HEK293 (cell line): ENCODE data around the gene PLEKHA6.

ENCODE experiments used
- CTCF ChIA-PET: fragments of 350-600 bp; formaldehyde crosslinking; extraction: SDS; loops from one replicate; lab custom pipeline; 2021; ENCODE audit warnings: antibody characterized with exemption; lab: Yijun Ruan, JAX
- POLR2A ChIA-PET: fragments of 300-600 bp; formaldehyde crosslinking; extraction: SDS; loops from one replicate; lab custom pipeline; 2020; ENCODE audit warnings: antibody characterized with exemption, inconsistent platforms; lab: Yijun Ruan, JAX
- H3K27ac ChIP-seq: fragments of 200-500 bp; sonication (Bioruptor generic); 2 replicates; pipeline ENCODE4 v1.5.1; 2014; ENCODE audit warnings: low read depth, low read length, control low read depth, inconsistent platforms; ENCODE audit errors: extremely low read depth
- H3K36me3 ChIP-seq, 2 experiments: fragments of 200-500 bp in 1 of 2; sonication (Bioruptor generic) in 1 of 2; 1 replicate in 1 of 2; 2 replicates in 1 of 2; pipeline ENCODE4 v1.5.1; 2014 to 2017; ENCODE audit warnings: inconsistent platforms in 2 of 2, low read length in 2 of 2; ENCODE audit not compliant: control insufficient read depth in 2 of 2, insufficient read depth in 1 of 2
- H3K4me1 ChIP-seq: fragments of 200-500 bp; sonication (Bioruptor generic); 2 replicates; pipeline ENCODE4 v1.5.1; 2014; ENCODE audit warnings: mild to moderate bottlenecking, low read length, inconsistent platforms; ENCODE audit not compliant: control insufficient read depth, insufficient read depth
- H3K4me3 ChIP-seq: 2 replicates; pipeline ENCODE4 v1.5.1; 2011; ENCODE audit warnings: low read depth, mild to moderate bottlenecking, control low read depth, low read length, moderate library complexity
- H3K9me3 ChIP-seq: fragments of 200-500 bp; sonication (Bioruptor generic); 2 replicates; pipeline ENCODE4 v1.5.1; 2014; ENCODE audit warnings: low read depth, low read length, inconsistent platforms; ENCODE audit not compliant: control insufficient read depth, insufficient read depth
- BCL11A ChIP-seq: fragments of 450-650 bp; formaldehyde crosslinking; IDR thresholded peaks from 2 replicates; pipeline ENCODE4 v1.5.1; 2016; ENCODE audit warnings: low read depth, missing biosample characterization, missing genetic modification characterization
- BCL11B ChIP-seq: fragments of 450-650 bp; formaldehyde crosslinking; IDR thresholded peaks from 2 replicates; pipeline ENCODE4 v1.5.1; 2016; ENCODE audit warnings: low read depth, missing biosample characterization, missing genetic modification characterization
- GLIS1 ChIP-seq: fragments of 450-650 bp; formaldehyde crosslinking; IDR thresholded peaks from 2 replicates; pipeline ENCODE4 v1.5.1; 2016; ENCODE audit warnings: missing biosample characterization, missing genetic modification characterization
- HOXA7 ChIP-seq: sonication (generic); formaldehyde crosslinking; IDR thresholded peaks from 2 replicates; pipeline ENCODE4 v1.8.1; 2022; ENCODE audit warnings: missing genetic modification reagents, borderline replicate concordance
- KLF8 ChIP-seq: fragments of 450-650 bp; formaldehyde crosslinking; IDR thresholded peaks from 2 replicates; pipeline ENCODE4 v1.5.1; 2016; ENCODE audit warnings: missing biosample characterization, missing genetic modification characterization
- MZF1 ChIP-seq: fragments of 450-650 bp; formaldehyde crosslinking; IDR thresholded peaks from 2 replicates; pipeline ENCODE4 v1.5.1; 2017; ENCODE audit warnings: missing biosample characterization, missing genetic modification characterization, borderline replicate concordance
- RBAK ChIP-seq: fragments of 450-650 bp; formaldehyde crosslinking; IDR thresholded peaks from 2 replicates; pipeline ENCODE4 v1.5.1; 2016; ENCODE audit warnings: missing biosample characterization, missing genetic modification characterization
- TCF7L2 ChIP-seq: IDR thresholded peaks from 2 replicates; pipeline ENCODE4 v1.6.1; 2011; ENCODE audit warnings: low read depth, mild to moderate bottlenecking, inconsistent platforms, low read length, moderate library complexity, borderline replicate concordance
- ZBTB8A ChIP-seq: fragments of 450-650 bp; formaldehyde crosslinking; IDR thresholded peaks from 2 replicates; pipeline ENCODE4 v1.5.1; 2016; ENCODE audit warnings: missing biosample characterization, missing genetic modification characterization
- ZFP37 ChIP-seq: fragments of 450-650 bp; formaldehyde crosslinking; IDR thresholded peaks from 2 replicates; pipeline ENCODE4 v1.5.1; 2016; ENCODE audit warnings: missing biosample characterization, missing genetic modification characterization
- ZFP69B ChIP-seq: fragments of 450-650 bp; formaldehyde crosslinking; IDR thresholded peaks from 2 replicates; pipeline ENCODE4 v1.5.1; 2016; ENCODE audit warnings: missing biosample characterization, missing genetic modification characterization
- ZNF138 ChIP-seq: fragments of 450-650 bp; formaldehyde crosslinking; IDR thresholded peaks from 2 replicates; pipeline ENCODE4 v1.5.1; 2016; ENCODE audit warnings: missing biosample characterization, missing genetic modification characterization, borderline replicate concordance
- ZNF169 ChIP-seq: fragments of 450-650 bp; formaldehyde crosslinking; IDR thresholded peaks from 2 replicates; pipeline ENCODE4 v1.5.1; 2016; ENCODE audit warnings: missing biosample characterization, missing genetic modification characterization
- ZNF2 ChIP-seq: fragments of 450-650 bp; formaldehyde crosslinking; IDR thresholded peaks from 2 replicates; pipeline ENCODE4 v1.5.1; 2016; ENCODE audit warnings: missing biosample characterization, missing genetic modification characterization
- ZNF23 ChIP-seq: fragments of 450-650 bp; formaldehyde crosslinking; IDR thresholded peaks from 2 replicates; pipeline ENCODE4 v1.5.1; 2016; ENCODE audit warnings: missing biosample characterization, missing genetic modification characterization, borderline replicate concordance
- ZNF248 ChIP-seq: fragments of 450-650 bp; formaldehyde crosslinking; IDR thresholded peaks from 2 replicates; pipeline ENCODE4 v1.5.1; 2017; ENCODE audit warnings: missing biosample characterization, missing genetic modification characterization
- ZNF311 ChIP-seq: fragments of 450-650 bp; formaldehyde crosslinking; IDR thresholded peaks from 2 replicates; pipeline ENCODE4 v1.5.1; 2017; ENCODE audit warnings: missing biosample characterization, missing genetic modification characterization, borderline replicate concordance
- ZNF488 ChIP-seq: fragments of 450-650 bp; formaldehyde crosslinking; IDR thresholded peaks from 2 replicates; pipeline ENCODE4 v1.5.1; 2016; ENCODE audit warnings: missing biosample characterization, missing genetic modification characterization
- ZNF501 ChIP-seq: fragments of 450-650 bp; formaldehyde crosslinking; IDR thresholded peaks from 2 replicates; pipeline ENCODE4 v1.5.1; 2016; ENCODE audit warnings: missing biosample characterization, missing genetic modification characterization
- ZNF513 ChIP-seq: fragments of 450-650 bp; IDR thresholded peaks from 2 replicates; pipeline ENCODE4 v1.5.1; 2018; ENCODE audit warnings: missing biosample characterization, missing genetic modification characterization
- ZNF560 ChIP-seq: fragments of 450-650 bp; formaldehyde crosslinking; IDR thresholded peaks from 2 replicates; pipeline ENCODE4 v1.5.1; 2017; ENCODE audit warnings: missing biosample characterization, missing genetic modification characterization, borderline replicate concordance
- ZNF626 ChIP-seq: fragments of 450-650 bp; sonication (Bioruptor Pico); formaldehyde crosslinking; IDR thresholded peaks from 2 replicates; pipeline ENCODE4 v1.5.1; 2018; ENCODE audit warnings: missing biosample characterization, missing genetic modification characterization, inconsistent platforms
- ZNF658 ChIP-seq: fragments of 450-650 bp; formaldehyde crosslinking; IDR thresholded peaks from 2 replicates; pipeline ENCODE4; 2016; ENCODE audit warnings: missing biosample characterization, missing genetic modification characterization
- ZNF692 ChIP-seq: fragments of 450-650 bp; formaldehyde crosslinking; IDR thresholded peaks from 2 replicates; pipeline ENCODE4 v1.5.1; 2016; ENCODE audit warnings: missing biosample characterization, missing genetic modification characterization
- ZNF777 ChIP-seq: fragments of 450-650 bp; formaldehyde crosslinking; IDR thresholded peaks from 2 replicates; pipeline ENCODE4 v1.5.1; 2017; ENCODE audit warnings: missing biosample characterization, missing genetic modification characterization, borderline replicate concordance
- TF ChIP-seq, protein P1 (sequence below): fragments of 450-650 bp; formaldehyde crosslinking; IDR thresholded peaks from 2 replicates; pipeline ENCODE4 v1.5.1; 2017; ENCODE audit warnings: missing biosample characterization, missing genetic modification characterization

The PLEKHA6 gene

DNA sequence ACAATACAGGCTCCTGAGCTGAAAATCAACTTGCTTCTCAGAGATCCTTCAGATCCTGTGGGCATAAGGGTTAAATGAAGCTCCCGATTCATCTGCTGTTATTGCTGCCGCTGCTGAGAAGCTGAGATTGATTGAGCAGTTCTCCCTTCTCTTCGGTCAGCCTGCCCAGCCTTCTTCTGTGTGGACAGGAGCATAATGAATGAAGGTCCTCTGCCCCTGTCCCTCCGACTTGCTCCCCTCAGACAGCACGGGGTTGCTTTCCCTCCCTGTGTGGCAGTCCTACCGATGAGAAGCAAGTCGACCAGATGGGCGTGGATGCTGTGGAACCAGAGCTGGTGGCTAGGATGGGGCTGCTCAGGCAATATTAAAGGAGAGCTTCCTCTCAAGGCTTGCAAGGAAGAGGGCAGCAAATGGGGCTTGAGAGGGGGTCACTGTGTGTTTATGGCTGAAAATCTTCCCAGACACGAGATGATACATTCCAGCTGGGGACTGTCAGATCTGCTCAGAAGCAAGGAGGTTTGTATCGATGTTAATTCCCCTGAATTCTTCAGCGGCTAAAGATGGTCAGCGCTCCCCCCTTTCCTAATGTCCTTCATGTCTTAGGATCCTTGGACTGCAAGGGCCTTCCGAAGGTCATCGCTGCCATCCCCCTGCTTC, 82.0 kb downstream of the PLEKHA6 start (continued):
- TF ChIP-seq ZNF138 (tag by site-specific recombination) (no peak), ZNF626 (tag by site-specific recombination) (no peak), ZNF658 (no peak), ZNF692 (tag by site-specific recombination) (no peak), ZNF501 (tag by site-specific recombination) (no peak)
- TF ChIP-seq, all 188 proteins: peak for 0

DNA sequence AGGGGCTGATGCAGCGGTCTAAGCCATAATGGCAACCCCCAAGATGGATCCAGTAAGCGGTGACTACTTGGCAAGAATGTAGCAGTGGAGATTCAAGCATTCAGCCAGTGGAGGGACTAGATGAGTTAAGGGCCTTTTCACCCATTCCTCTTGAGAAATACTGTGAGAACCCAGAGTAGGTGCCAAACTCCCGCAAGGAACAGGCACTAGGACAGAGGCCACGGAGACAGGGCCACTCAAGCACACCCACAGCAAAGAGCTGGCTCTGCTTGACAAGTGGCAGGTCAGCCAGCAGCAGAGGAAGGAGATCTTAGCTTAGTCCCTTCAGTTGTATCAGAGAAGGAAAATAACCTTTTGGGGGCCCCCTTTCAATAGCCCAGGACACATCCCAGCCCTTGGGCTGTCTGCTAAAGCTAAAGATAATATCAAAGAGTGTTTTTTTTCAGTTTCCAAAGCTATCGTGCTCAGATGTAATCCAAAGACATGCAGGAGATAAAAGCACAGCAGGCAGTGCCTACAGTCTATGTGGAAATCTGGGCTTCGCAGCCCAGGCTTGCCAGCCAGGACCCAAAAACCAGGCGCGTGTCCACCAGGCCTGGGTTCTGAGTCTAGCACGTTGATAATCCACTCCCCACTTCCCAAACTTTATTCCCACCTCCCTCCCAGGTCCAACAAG, 83.9 kb downstream of the PLEKHA6 start:
- Histone ChIP-seq H3K9me3 (no peaks in the 10 kb centered on the region), H3K36me3 (no peaks in the 10 kb centered on the region), H3K27ac (no peak overlapping the region)
- CTCF ChIA-PET = interaction anchor here (0.7 to 1.0 kb wide), 2 partner anchors 17 to 88 kb away, joined by 3 read pairs; no protein-coding TSS in a partner anchor
- no peak for TF ChIP-seq ZNF23 (tag by site-specific recombination)
- TF ChIP-seq BCL11B (tag by site-specific recombination) = no peak
- no peak for TF ChIP-seq ZNF248 (tag by site-specific recombination)
- TF ChIP-seq, protein P1, sequence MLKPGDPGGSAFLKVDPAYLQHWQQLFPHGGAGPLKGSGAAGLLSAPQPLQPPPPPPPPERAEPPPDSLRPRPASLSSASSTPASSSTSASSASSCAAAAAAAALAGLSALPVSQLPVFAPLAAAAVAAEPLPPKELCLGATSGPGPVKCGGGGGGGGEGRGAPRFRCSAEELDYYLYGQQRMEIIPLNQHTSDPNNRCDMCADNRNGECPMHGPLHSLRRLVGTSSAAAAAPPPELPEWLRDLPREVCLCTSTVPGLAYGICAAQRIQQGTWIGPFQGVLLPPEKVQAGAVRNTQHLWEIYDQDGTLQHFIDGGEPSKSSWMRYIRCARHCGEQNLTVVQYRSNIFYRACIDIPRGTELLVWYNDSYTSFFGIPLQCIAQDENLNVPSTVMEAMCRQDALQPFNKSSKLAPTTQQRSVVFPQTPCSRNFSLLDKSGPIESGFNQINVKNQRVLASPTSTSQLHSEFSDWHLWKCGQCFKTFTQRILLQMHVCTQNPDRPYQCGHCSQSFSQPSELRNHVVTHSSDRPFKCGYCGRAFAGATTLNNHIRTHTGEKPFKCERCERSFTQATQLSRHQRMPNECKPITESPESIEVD (tag by site-specific recombination) = no peak
- TF ChIP-seq ZNF169 (tag by site-specific recombination) = no peak
- TF ChIP-seq KLF8 = no peak
- no peak for TF ChIP-seq ZNF311
- no peak for TF ChIP-seq ZNF513 (tag by site-specific recombination)
- TF ChIP-seq TCF7L2 = no peak
- TF ChIP-seq ZNF138 (tag by site-specific recombination) = no peak
- TF ChIP-seq ZNF560 (tag by site-specific recombination) = no peak
- TF ChIP-seq MZF1 (tag by site-specific recombination) = no peak
- no peak for TF ChIP-seq HOXA7 (CRISPR knock-in tag)
- no peak for TF ChIP-seq ZNF2 (tag by site-specific recombination)
- TF ChIP-seq, all 188 proteins: peak for 0
- no peaks in the 10 kb centered on the region for H3K4me1 ChIP-seq
- H3K4me3 ChIP-seq = no peak overlapping the region
- POLR2A ChIA-PET = no interaction called here

DNA sequence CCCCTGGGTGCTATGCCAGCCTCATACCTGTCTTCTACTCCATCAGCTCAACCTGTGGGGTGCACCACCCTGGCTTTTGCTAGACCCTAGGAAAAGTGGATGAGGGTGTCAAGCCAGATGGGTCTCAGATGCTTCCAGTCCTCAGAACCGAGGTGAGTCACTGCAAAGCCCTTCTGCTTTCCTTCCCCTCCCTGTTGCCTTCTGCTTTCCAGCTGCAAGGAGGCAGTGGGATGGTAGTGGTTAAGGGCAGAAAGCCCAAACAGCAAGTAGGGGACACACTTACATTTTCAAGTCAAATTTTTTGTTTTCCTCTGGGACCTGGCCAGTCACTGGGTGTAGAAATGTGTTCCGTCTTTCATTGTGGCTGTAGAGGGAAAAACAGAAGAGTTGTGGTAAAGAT, 85.3 kb downstream of the PLEKHA6 start:
- no peaks in the 10 kb centered on the region for H3K4me1 ChIP-seq
- H3K9me3 ChIP-seq = no peaks in the 10 kb centered on the region
- H3K36me3 ChIP-seq = peaks cover 0 to 2% of the 10 kb centered on the region in 2 experiments; a peak in 1 of 3 replicates
- ChIA-PET POLR2A (no interaction called here), CTCF (no interaction called here)
- no peak overlapping the region for H3K27ac ChIP-seq
- H3K4me3 ChIP-seq = no peak overlapping the region
- no peak for TF ChIP-seq ZFP37 (tag by site-specific recombination)
- TF ChIP-seq BCL11A (tag by site-specific recombination) = no peak
- no peak for TF ChIP-seq GLIS1 (tag by site-specific recombination)
- TF ChIP-seq ZBTB8A = no peak
- TF ChIP-seq ZFP69B (tag by site-specific recombination) = no peak
- no peak for TF ChIP-seq RBAK (tag by site-specific recombination)
- TF ChIP-seq ZNF488 (tag by site-specific recombination) = no peak
- no peak for TF ChIP-seq ZNF777 (tag by site-specific recombination)
